IMR-90 (cell line): ENCODE results near the gene ZBED1. TPM values are rescaled to one million over a fixed set of nuclear protein-coding genes. Genes with fewer than 3 reads are reported as not detected.

ENCODE experiments used
- ATAC-seq: fragments of 200-7000 bp; cut with Tn5 transposase; 2 replicates; pipeline ENCODE4 v1.9.1; 2020; ENCODE audit warnings: low read depth, mild to moderate bottlenecking, moderate library complexity
- BruUV-seq: library from RNA; stranded (reverse); fragments of 400-500 nt; replicated peaks from 2 replicates; lab custom pipeline; 2021; lab: Mats Ljungman, UMichigan
- CTCF ChIA-PET: fragments of 300-600 bp; formaldehyde crosslinking; extraction: SDS; loops from one replicate; lab custom pipeline; 2021; ENCODE audit warnings: antibody characterized with exemption; lab: Yijun Ruan, JAX
- POLR2A ChIA-PET: fragments of 300-600 bp; sonication (Branson Sonifier 250); formaldehyde crosslinking; loops from one replicate; lab custom pipeline; 2022; ENCODE audit warnings: antibody characterized with exemption; ENCODE audit not compliant: unreplicated experiment; lab: Charles Lee
- DNase-seq: peaks from one replicate; pipeline ENCODE4 v3.0.0; 2013
- H2AFZ ChIP-seq: replicated peaks from 2 replicates; pipeline ENCODE3; 2013; ENCODE audit warnings: low read length, mild to moderate bottlenecking; ENCODE audit not compliant: poor library complexity
- H2AK5ac ChIP-seq: 2 replicates; pipeline ENCODE4 v1.6.1; 2013; ENCODE audit warnings: low read depth, low read length, inconsistent platforms
- H2AK9ac ChIP-seq: replicated peaks from 2 replicates; pipeline ENCODE3; 2013; ENCODE audit warnings: mild to moderate bottlenecking, low read depth, low read length, moderate library complexity; ENCODE audit not compliant: poor library complexity
- H2BK120ac ChIP-seq: 2 replicates; pipeline ENCODE4 v1.6.1; 2013; ENCODE audit warnings: low read depth, low read length, inconsistent platforms
- H2BK15ac ChIP-seq: 3 replicates; pipeline ENCODE4 v1.6.1; 2013; ENCODE audit warnings: low read depth, low read length, inconsistent platforms
- H2BK20ac ChIP-seq: 2 replicates; pipeline ENCODE4 v1.6.1; 2013; ENCODE audit warnings: low read depth, mild to moderate bottlenecking, inconsistent platforms, low read length, moderate library complexity
- H2BK5ac ChIP-seq: 2 replicates; pipeline ENCODE4 v1.6.1; 2013; ENCODE audit warnings: mild to moderate bottlenecking, low read depth, low read length, inconsistent platforms; ENCODE audit not compliant: poor library complexity, severe bottlenecking
- H3K14ac ChIP-seq: replicated peaks from 2 replicates; pipeline ENCODE4 v1.6.1; 2013; ENCODE audit warnings: low read depth, low read length, inconsistent platforms
- H3K18ac ChIP-seq: 2 replicates; pipeline ENCODE4 v1.6.1; 2013; ENCODE audit warnings: low read depth, low read length, control low read depth
- H3K23ac ChIP-seq: 2 replicates; pipeline ENCODE4 v1.6.1; 2013; ENCODE audit warnings: low read depth, low read length, inconsistent platforms
- H3K27ac ChIP-seq: 2 replicates; pipeline ENCODE4 v1.5.1; 2013; ENCODE audit warnings: mild to moderate bottlenecking, control low read depth, low read length; ENCODE audit not compliant: insufficient read depth
- H3K27me3 ChIP-seq: 2 replicates; pipeline ENCODE4 v1.6.1; 2013; ENCODE audit warnings: low read length; ENCODE audit not compliant: control insufficient read depth, insufficient read depth
- H3K36me3 ChIP-seq: 2 replicates; pipeline ENCODE4 v1.6.1; 2013; ENCODE audit warnings: low read length, mixed read lengths; ENCODE audit not compliant: control insufficient read depth, insufficient read depth
- H3K4ac ChIP-seq: 2 replicates; pipeline ENCODE4 v1.6.1; 2013; ENCODE audit warnings: low read depth, low read length, inconsistent platforms
- H3K4me1 ChIP-seq: 2 replicates; pipeline ENCODE4 v1.6.1; 2013; ENCODE audit warnings: low read length, mixed read lengths; ENCODE audit not compliant: control insufficient read depth, insufficient read depth
- H3K4me2 ChIP-seq: 2 replicates; pipeline ENCODE4 v1.6.1; 2013; ENCODE audit warnings: low read depth, mild to moderate bottlenecking, control low read depth, low read length, moderate library complexity
- H3K4me3 ChIP-seq: 2 replicates; pipeline ENCODE4 v1.5.1; 2013; ENCODE audit warnings: low read depth, mild to moderate bottlenecking, control low read depth, low read length, moderate library complexity; ENCODE audit not compliant: insufficient read depth
- H3K56ac ChIP-seq: 2 replicates; pipeline ENCODE4 v1.6.1; 2013; ENCODE audit warnings: low read length, inconsistent platforms; ENCODE audit not compliant: insufficient read depth; ENCODE audit errors: extremely low read depth
- H3K79me1 ChIP-seq, 2 experiments: 2 replicates each; pipeline ENCODE4 v1.6.1; 2013; ENCODE audit warnings: low read length in 2 of 2, inconsistent platforms in 1 of 2, low read depth in 1 of 2
- H3K9ac ChIP-seq: 2 replicates; pipeline ENCODE4 v1.6.1; 2013; ENCODE audit warnings: low read depth, low read length, control low read depth
- H3K9me1 ChIP-seq: 2 replicates; pipeline ENCODE4 v1.6.1; 2013; ENCODE audit warnings: low read length, inconsistent platforms; ENCODE audit not compliant: insufficient read depth
- H3K9me3 ChIP-seq: 2 replicates; pipeline ENCODE4 v1.6.1; 2013; ENCODE audit warnings: low read length; ENCODE audit not compliant: control insufficient read depth, insufficient read depth
- H4K20me1 ChIP-seq: 2 replicates; pipeline ENCODE4 v1.6.1; 2013; ENCODE audit warnings: low read length, inconsistent platforms; ENCODE audit not compliant: insufficient read depth
- H4K5ac ChIP-seq: 2 replicates; pipeline ENCODE4 v1.6.1; 2013; ENCODE audit warnings: mild to moderate bottlenecking, low read depth, low read length, control low read depth
- H4K8ac ChIP-seq, 2 experiments: 2 replicates each; pipeline ENCODE4 v1.6.1; 2013; ENCODE audit warnings: low read depth in 2 of 2, low read length in 2 of 2, control low read depth in 1 of 2, inconsistent platforms in 1 of 2
- H4K91ac ChIP-seq: 2 replicates; pipeline ENCODE4 v1.6.1; 2013; ENCODE audit warnings: low read depth, low read length, inconsistent platforms; ENCODE audit not compliant: insufficient read depth
- BHLHE40 ChIP-seq: fragments of 150-350 bp; IDR thresholded peaks from 2 replicates; pipeline ENCODE4 v1.6.1; 2016; ENCODE audit warnings: mild to moderate bottlenecking, low read depth, low read length
- CHD1 ChIP-seq: IDR thresholded peaks from 2 replicates; pipeline ENCODE4 v1.6.1; 2012; ENCODE audit warnings: low read depth, low read length, improper control_type of control experiment
- ELK1 ChIP-seq: fragments of 150-350 bp; IDR thresholded peaks from 2 replicates; pipeline ENCODE4 v1.6.1; 2016; ENCODE audit warnings: low read depth, mild to moderate bottlenecking, low read length, moderate library complexity, borderline replicate concordance
- FOS ChIP-seq: fragments of 150-350 bp; IDR thresholded peaks from 2 replicates; pipeline ENCODE4 v1.6.1; 2016; ENCODE audit warnings: low read depth, low read length
- MAFK ChIP-seq: IDR thresholded peaks from 2 replicates; pipeline ENCODE4 v1.6.1; 2012; ENCODE audit warnings: low read depth, low read length, improper control_type of control experiment
- MAZ ChIP-seq: IDR thresholded peaks from 2 replicates; pipeline ENCODE4 v1.6.1; 2012; ENCODE audit warnings: low read depth, mild to moderate bottlenecking, low read length, improper control_type of control experiment, moderate library complexity, borderline replicate concordance
- RAD21 ChIP-seq: IDR thresholded peaks from 2 replicates; pipeline ENCODE4 v1.6.1; 2012; ENCODE audit warnings: low read length, improper control_type of control experiment
- RFX5 ChIP-seq: IDR thresholded peaks from 2 replicates; pipeline ENCODE4 v1.8.0; 2012; ENCODE audit warnings: low read depth, mild to moderate bottlenecking, low read length, moderate library complexity
- SMC3 ChIP-seq: fragments of 150-350 bp; IDR thresholded peaks from 2 replicates; pipeline ENCODE4 v1.6.1; 2016; ENCODE audit warnings: low read depth, mild to moderate bottlenecking, antibody characterized with exemption, low read length, moderate library complexity
- USF2 ChIP-seq: fragments of 150-350 bp; IDR thresholded peaks from 2 replicates; pipeline ENCODE4 v1.6.1; 2017; ENCODE audit warnings: mild to moderate bottlenecking, antibody characterized with exemption, low read length, low read depth
- WGBS, 2 experiments: methylation state at CpG; one replicate each; pipeline versions ENCODE4 v1.1.5 to v1.1.7; 2013; ENCODE audit warnings: missing lambda C conversion rate in 2 of 2; ENCODE audit not compliant: insufficient read length in 1 of 2; ENCODE audit errors: extremely low coverage in 2 of 2; 5-methylcytosine and 5-hydroxymethylcytosine counted together
- dilution Hi-C: fragments of 300-500 bp; cut with HindIII; formaldehyde crosslinking; loops from one replicate; pipeline ENCODE4 v1.14.3; 2018; ENCODE audit warnings: low sequenced_read_pairs; ENCODE audit not compliant: unreplicated experiment
- in situ Hi-C: fragments of 300-500 bp; cut with MboI; formaldehyde crosslinking; loops from 3 replicates; pipeline ENCODE4 v1.14.3; 2019; ENCODE audit warnings: low sequenced_read_pairs, inconsistent platforms, mixed read lengths
- intact Hi-C: fragments of 100-400 bp; cut with micrococcal nuclease; formaldehyde crosslinking; loops from 2 replicates; pipeline ENCODE4 v1.10.0; 2022
- polyA plus RNA-seq, 3 experiments: library from polyadenylated mRNA; depleted of rRNA; stranded (reverse); fragments of >200 nt; gene quantifications; 2 replicates each; pipeline ENCODE4 v1.2.3, GENCODE V29; 2012; ENCODE audit warnings: low replicate concordance in 1 of 3
- total RNA-seq: library from RNA; depleted of rRNA; stranded (reverse); fragments of >200 nt; gene quantifications from 2 replicates; pipeline ENCODE4 v1.2.3, GENCODE V29; 2012
- TF ChIP-seq, protein P1 (sequence below): conservative IDR thresholded peaks from 2 replicates; pipeline ENCODE4 v1.5.1; 2012; ENCODE audit warnings: mild to moderate bottlenecking, low read depth, low read length, improper control_type of control experiment

The ZBED1 gene
- total and polyA plus RNA-seq, 2 of the 4 experiments (the other 2 are of a cell fraction) = 13.1 to 21.5 TPM

- Histone ChIP-seq H2BK5ac (no peak overlapping the region), H3K79me1 (peaks cover 48 to 76% of the 10 kb centered on the region in 2 experiments), H4K91ac (no peak overlapping the region), H3K4me3 (no peak overlapping the region), H4K8ac (no peak overlapping the region), H2AK9ac (no peak overlapping the region), H4K5ac (no peak overlapping the region), H3K9ac (no peak overlapping the region), H2BK20ac (no peak overlapping the region), H3K18ac (no peak overlapping the region), H2AK5ac (no peak overlapping the region), H2BK120ac (no peak overlapping the region), H3K27me3 (no peaks in the 10 kb centered on the region), H3K4me1 (no peaks in the 10 kb centered on the region), H3K14ac (no peak overlapping the region), H4K20me1 (peaks cover 50% of the 10 kb centered on the region), H3K9me3 (no peaks in the 10 kb centered on the region), H3K9me1 (peaks cover 27% of the 10 kb centered on the region), H2BK15ac (no peak overlapping the region), H3K56ac (no peak overlapping the region), H3K4me2 (no peak overlapping the region), H3K27ac (no peak overlapping the region), H3K23ac (no peak overlapping the region), H3K4ac (no peak overlapping the region), H3K36me3 (peaks cover 2% of the 10 kb centered on the region; the same call in 1 of the 2 replicates), H2AFZ (no peak overlapping the region)
- TF ChIP-seq CHD1 = no peak
- TF ChIP-seq, protein P1, sequence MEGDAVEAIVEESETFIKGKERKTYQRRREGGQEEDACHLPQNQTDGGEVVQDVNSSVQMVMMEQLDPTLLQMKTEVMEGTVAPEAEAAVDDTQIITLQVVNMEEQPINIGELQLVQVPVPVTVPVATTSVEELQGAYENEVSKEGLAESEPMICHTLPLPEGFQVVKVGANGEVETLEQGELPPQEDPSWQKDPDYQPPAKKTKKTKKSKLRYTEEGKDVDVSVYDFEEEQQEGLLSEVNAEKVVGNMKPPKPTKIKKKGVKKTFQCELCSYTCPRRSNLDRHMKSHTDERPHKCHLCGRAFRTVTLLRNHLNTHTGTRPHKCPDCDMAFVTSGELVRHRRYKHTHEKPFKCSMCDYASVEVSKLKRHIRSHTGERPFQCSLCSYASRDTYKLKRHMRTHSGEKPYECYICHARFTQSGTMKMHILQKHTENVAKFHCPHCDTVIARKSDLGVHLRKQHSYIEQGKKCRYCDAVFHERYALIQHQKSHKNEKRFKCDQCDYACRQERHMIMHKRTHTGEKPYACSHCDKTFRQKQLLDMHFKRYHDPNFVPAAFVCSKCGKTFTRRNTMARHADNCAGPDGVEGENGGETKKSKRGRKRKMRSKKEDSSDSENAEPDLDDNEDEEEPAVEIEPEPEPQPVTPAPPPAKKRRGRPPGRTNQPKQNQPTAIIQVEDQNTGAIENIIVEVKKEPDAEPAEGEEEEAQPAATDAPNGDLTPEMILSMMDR = no peak
- TF ChIP-seq FOS = no peak
- no peak for TF ChIP-seq BHLHE40
- no peak for TF ChIP-seq MAZ
- TF ChIP-seq USF2 = no peak
- no peak for TF ChIP-seq ELK1
- TF ChIP-seq SMC3 = no peak
- TF ChIP-seq RAD21 = no peak
- no peak for TF ChIP-seq MAFK
- TF ChIP-seq RFX5 = no peak
- in situ Hi-C loops = no loop called here
- intact Hi-C loops = no loop called here
- POLR2A ChIA-PET = no interaction called here
- WGBS, 2 experiments = no CpG with 5 or more reads among the region's 7 CpGs
- DNase-seq = no peak
- dilution Hi-C loops = no loop called here
- no TSS peak for BruUV-seq
- CTCF ChIA-PET = no interaction called here
- no peak for ATAC-seq
Measured at GRCh38 chrX:2471641-2472040, 29.1 kb downstream of the ZBED1 start.
